Spleen (tissue), 7 donors: ENCODE measurements around the gene MCL1.

Experiments
- POLR2A ChIP-seq, 3 donors: fragments of 450-650 bp; IDR thresholded peaks; one replicate each; pipeline ENCODE4 v1.5.1; 2017; ENCODE audit warnings: antibody characterized with exemption in 3 of 3, mild to moderate bottlenecking in 1 of 3
- TF ChIP-seq, protein P1 (sequence below), 11 experiments: fragments of 200-600 bp in 7 of 11; fragments of 450-650 bp in 4 of 11; sonication (generic) in 4 of 11; IDR thresholded peaks in 8 of 11; conservative IDR thresholded peaks in 3 of 11; 1 replicate in 7 of 11; 2 replicates in 4 of 11; pipeline versions ENCODE4 v1.4.0 to v1.8.0; 2016 to 2021; ENCODE audit warnings: antibody characterized with exemption in 11 of 11, inconsistent platforms in 4 of 11, mild to moderate bottlenecking in 1 of 11
- donor health status: DM: no; HTN: no; CAD: no; lungs with moderate emphysema.
- donor health status: DM: no; HTN: no; CAD: no.
- donor health status: DM: no; HTN: no; CAD: no.

DNA sequence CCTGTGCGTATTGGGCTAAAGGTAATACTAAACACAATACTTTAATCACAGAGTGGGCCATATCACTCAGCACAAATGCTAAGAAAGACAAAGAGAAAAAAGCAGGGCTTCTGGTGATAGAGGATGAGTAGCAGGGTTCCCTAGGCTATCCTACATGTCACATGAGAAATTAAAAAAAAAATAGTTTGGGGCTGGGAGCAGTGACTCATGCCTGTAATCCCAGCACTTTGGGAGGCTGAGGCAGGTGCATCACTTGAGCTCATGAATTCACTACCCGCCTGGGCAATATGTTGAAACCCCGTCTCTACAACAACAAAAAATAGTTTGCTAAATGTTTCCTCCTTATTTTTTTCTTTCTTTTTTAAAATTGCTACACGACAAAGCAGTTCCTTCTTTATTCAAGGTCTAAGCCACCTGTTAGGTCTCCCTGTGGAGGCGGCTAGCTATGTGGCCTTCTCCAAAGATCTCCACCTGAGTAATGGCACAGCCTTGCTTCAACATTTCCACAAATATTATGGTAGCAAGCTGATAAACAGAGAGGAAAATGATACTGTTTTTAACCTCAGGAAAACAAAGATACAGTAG lies 48.5 kb upstream of the MCL1 start:
- TF ChIP-seq, protein P1, sequence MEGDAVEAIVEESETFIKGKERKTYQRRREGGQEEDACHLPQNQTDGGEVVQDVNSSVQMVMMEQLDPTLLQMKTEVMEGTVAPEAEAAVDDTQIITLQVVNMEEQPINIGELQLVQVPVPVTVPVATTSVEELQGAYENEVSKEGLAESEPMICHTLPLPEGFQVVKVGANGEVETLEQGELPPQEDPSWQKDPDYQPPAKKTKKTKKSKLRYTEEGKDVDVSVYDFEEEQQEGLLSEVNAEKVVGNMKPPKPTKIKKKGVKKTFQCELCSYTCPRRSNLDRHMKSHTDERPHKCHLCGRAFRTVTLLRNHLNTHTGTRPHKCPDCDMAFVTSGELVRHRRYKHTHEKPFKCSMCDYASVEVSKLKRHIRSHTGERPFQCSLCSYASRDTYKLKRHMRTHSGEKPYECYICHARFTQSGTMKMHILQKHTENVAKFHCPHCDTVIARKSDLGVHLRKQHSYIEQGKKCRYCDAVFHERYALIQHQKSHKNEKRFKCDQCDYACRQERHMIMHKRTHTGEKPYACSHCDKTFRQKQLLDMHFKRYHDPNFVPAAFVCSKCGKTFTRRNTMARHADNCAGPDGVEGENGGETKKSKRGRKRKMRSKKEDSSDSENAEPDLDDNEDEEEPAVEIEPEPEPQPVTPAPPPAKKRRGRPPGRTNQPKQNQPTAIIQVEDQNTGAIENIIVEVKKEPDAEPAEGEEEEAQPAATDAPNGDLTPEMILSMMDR (IDR thresholded peaks at IDR 0.05 in 8 of 11, conservative IDR thresholded peaks at IDR 0.05 in 3 of 11): no peak
- no peak for TF ChIP-seq POLR2A (IDR thresholded peaks at IDR 0.05)
